ENCODE results near the gene ID3. TPM values are rescaled to one million over a fixed set of nuclear protein-coding genes. Genes with fewer than 3 reads are reported as not detected.

ID3 gene
- total RNA-seq, 1 donor from 2014 or later: 91.4 TPM

DNA sequence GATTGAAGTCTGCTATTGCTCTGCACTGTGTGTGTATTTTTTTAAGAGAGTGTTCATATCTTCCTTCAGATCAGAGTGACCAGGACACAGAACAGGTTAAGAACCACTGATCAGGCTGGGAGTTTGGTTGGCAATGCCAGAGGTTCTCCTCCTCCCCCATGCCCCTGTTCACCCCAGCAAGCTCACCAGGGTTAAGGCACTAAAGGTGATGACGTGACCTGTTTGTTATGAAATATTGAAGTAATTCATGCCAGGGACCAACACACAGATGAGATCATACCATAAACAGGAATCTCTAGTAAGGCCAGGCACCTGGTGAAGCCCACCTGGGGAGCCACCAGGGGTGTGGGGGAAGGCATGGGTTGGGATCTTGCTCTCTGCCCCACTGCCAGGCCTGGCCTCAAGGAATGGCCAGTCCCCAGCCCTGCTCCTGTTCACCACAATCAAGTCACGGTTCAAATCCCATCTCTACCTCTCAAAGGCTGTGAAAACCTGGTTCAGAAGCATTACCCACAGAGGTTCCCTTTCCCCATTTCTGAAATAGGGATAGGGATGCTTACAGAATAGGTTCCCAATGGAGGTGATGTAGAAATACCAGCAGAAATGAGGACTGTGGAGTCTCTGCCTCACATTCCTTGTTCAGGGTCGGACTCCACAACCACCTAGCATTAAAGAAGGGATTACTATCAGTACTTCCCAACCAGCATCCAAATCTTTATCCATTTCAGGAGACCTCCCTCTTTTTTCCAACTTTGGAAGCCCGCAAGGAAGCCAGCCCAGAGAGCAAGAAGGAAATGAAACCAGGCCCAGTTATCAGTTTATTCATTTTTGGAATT is 2.4 kb downstream of the ID3 start:
- peak overlapping the region; percentile 97 for H3K4me3 ChIP-seq (ENCODE audit: insufficient read depth, low read depth, low read length)
- Mint-ChIP-seq H3K4me1 (ENCODE audit: low read depth, unreplicated experiment) (peaks cover 45% of the 10 kb centered on the region), H3K9me3 (ENCODE audit: unreplicated experiment) (no peaks in the 10 kb centered on the region), H3K27me3 (ENCODE audit: low read depth, unreplicated experiment) (peaks cover 2% of the 10 kb centered on the region), H3K27ac (ENCODE audit: unreplicated experiment) (peak overlapping the region; percentile 97), H3K36me3 (ENCODE audit: low read depth, unreplicated experiment) (peaks cover 4% of the 10 kb centered on the region), H3K4me3 (ENCODE audit: unreplicated experiment) (peak overlapping the region; percentile 87)
- FAIRE-seq (no peak), DNase-seq (ENCODE audit: low read depth) (no peak)
- TF ChIP-seq, protein P1, sequence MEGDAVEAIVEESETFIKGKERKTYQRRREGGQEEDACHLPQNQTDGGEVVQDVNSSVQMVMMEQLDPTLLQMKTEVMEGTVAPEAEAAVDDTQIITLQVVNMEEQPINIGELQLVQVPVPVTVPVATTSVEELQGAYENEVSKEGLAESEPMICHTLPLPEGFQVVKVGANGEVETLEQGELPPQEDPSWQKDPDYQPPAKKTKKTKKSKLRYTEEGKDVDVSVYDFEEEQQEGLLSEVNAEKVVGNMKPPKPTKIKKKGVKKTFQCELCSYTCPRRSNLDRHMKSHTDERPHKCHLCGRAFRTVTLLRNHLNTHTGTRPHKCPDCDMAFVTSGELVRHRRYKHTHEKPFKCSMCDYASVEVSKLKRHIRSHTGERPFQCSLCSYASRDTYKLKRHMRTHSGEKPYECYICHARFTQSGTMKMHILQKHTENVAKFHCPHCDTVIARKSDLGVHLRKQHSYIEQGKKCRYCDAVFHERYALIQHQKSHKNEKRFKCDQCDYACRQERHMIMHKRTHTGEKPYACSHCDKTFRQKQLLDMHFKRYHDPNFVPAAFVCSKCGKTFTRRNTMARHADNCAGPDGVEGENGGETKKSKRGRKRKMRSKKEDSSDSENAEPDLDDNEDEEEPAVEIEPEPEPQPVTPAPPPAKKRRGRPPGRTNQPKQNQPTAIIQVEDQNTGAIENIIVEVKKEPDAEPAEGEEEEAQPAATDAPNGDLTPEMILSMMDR (IDR thresholded peaks at IDR 0.05; ENCODE audit: insufficient read depth, low read depth, low read length): no peak
- TF ChIP-seq EZH2 (IDR thresholded peaks at IDR 0.05; ENCODE audit: insufficient read depth, low read length): no peak
- H4K20me1 ChIP-seq (ENCODE audit: insufficient read depth, low read length): peaks cover 32% of the 10 kb centered on the region
- H3K36me3 ChIP-seq (ENCODE audit: insufficient read depth, low read length): no peaks in the 10 kb centered on the region
- peaks cover 56% of the 10 kb centered on the region for H3K4me1 ChIP-seq (ENCODE audit: insufficient read depth, low read length)
- peak overlapping the region; percentile 89 for H3K4me2 ChIP-seq (ENCODE audit: low read length)
- H3K27me3 ChIP-seq (ENCODE audit: insufficient read depth, low read length): no peaks in the 10 kb centered on the region
- no peaks in the 10 kb centered on the region for H3K9me3 ChIP-seq (ENCODE audit: insufficient read depth, low read depth, low read length)
- peaks cover 34% of the 10 kb centered on the region for H3K79me2 ChIP-seq (ENCODE audit: insufficient read depth, low read length)
- no peak overlapping the region for H2AFZ ChIP-seq (ENCODE audit: low read depth, low read length)
- H3K9ac ChIP-seq (ENCODE audit: low read length): peak overlapping the region; percentile 99
- peak overlapping the region; percentile 97 for H3K27ac ChIP-seq (ENCODE audit: low read depth, low read length)

DNA sequence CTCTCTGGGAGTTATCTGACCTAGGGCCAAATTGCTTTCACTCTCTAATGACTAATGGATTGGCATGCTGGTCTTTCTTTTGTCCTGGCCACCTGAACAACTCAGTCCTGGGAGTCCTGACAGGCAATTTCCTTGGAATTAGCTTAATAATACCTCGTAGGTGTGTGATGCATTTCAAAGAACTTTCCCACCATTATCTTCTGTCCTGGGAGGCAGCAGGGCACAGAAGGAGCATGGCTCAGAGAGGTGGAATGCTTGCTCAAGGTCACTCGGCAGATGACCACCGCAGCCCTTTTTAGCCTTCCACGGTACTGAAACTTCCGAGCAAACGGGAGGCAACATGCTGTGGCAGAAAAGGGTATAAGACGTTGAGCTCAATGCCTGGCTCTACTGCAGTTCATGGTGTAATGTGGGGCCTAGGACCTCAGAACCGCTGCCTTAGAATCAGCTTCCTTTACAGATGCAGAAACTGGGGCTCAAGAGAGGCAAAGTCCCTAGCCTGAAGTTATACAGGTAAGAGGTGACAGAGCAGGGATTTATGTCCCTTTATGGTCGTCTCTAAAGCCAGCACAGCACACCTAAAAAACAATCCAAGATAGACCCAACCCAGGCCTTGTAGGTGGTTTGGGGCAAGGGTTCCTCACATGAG is 3.2 kb downstream of the ID3 start:
- peak overlapping the region; percentile 89 for H3K4me2 ChIP-seq (ENCODE audit: low read length)
- DNase-seq (ENCODE audit: low read depth): peak; percentile 87
- peak overlapping the region; percentile 97 for H3K4me3 ChIP-seq (ENCODE audit: insufficient read depth, low read depth, low read length)
- peak overlapping the region; percentile 99 for H3K9ac ChIP-seq (ENCODE audit: low read length)
- peak overlapping the region; percentile 97 for H3K27ac ChIP-seq (ENCODE audit: low read depth, low read length)
- H3K79me2 ChIP-seq (ENCODE audit: insufficient read depth, low read length): peaks cover 34% of the 10 kb centered on the region
- H3K9me3 ChIP-seq (ENCODE audit: insufficient read depth, low read depth, low read length): no peaks in the 10 kb centered on the region
- Mint-ChIP-seq H3K27me3 (ENCODE audit: low read depth, unreplicated experiment) (peaks cover 6% of the 10 kb centered on the region), H3K36me3 (ENCODE audit: low read depth, unreplicated experiment) (peaks cover 4% of the 10 kb centered on the region), H3K27ac (ENCODE audit: unreplicated experiment) (peak overlapping the region; percentile 97), H3K4me1 (ENCODE audit: low read depth, unreplicated experiment) (peaks cover 38% of the 10 kb centered on the region), H3K4me3 (ENCODE audit: unreplicated experiment) (peak overlapping the region; percentile 87), H3K9me3 (ENCODE audit: unreplicated experiment) (no peaks in the 10 kb centered on the region)
- peaks cover 48% of the 10 kb centered on the region for H3K4me1 ChIP-seq (ENCODE audit: insufficient read depth, low read length)
- no peaks in the 10 kb centered on the region for H3K36me3 ChIP-seq (ENCODE audit: insufficient read depth, low read length)
- H2AFZ ChIP-seq (ENCODE audit: low read depth, low read length): no peak overlapping the region
- no peak for TF ChIP-seq EZH2 (IDR thresholded peaks at IDR 0.05; ENCODE audit: insufficient read depth, low read length)
- TF ChIP-seq, protein P1 (IDR thresholded peaks at IDR 0.05; ENCODE audit: insufficient read depth, low read depth, low read length): no peak
- no peaks in the 10 kb centered on the region for H3K27me3 ChIP-seq (ENCODE audit: insufficient read depth, low read length)
- no peak for FAIRE-seq
- H4K20me1 ChIP-seq (ENCODE audit: insufficient read depth, low read length): peaks cover 32% of the 10 kb centered on the region

Measured in astrocyte (in vitro differentiated cells and primary cell).